IMR-90 (cell line): ENCODE results near the gene SSBP3. TPM values are rescaled to one million over a fixed set of nuclear protein-coding genes. Genes with fewer than 3 reads are reported as not detected.

ENCODE experiments used
- ATAC-seq: fragments of 200-7000 bp; cut with Tn5 transposase; 2 replicates; pipeline ENCODE4 v1.9.1; 2020; ENCODE audit warnings: low read depth, mild to moderate bottlenecking, moderate library complexity
- BruUV-seq: library from RNA; stranded (reverse); fragments of 400-500 nt; replicated peaks from 2 replicates; lab custom pipeline; 2021; lab: Mats Ljungman, UMichigan
- CTCF ChIA-PET: fragments of 300-600 bp; formaldehyde crosslinking; extraction: SDS; loops from one replicate; lab custom pipeline; 2021; ENCODE audit warnings: antibody characterized with exemption; lab: Yijun Ruan, JAX
- POLR2A ChIA-PET: fragments of 300-600 bp; sonication (Branson Sonifier 250); formaldehyde crosslinking; loops from one replicate; lab custom pipeline; 2022; ENCODE audit warnings: antibody characterized with exemption; ENCODE audit not compliant: unreplicated experiment; lab: Charles Lee
- DNase-seq: peaks from one replicate; pipeline ENCODE4 v3.0.0; 2013
- H2AFZ ChIP-seq: replicated peaks from 2 replicates; pipeline ENCODE3; 2013; ENCODE audit warnings: low read length, mild to moderate bottlenecking; ENCODE audit not compliant: poor library complexity
- H2AK5ac ChIP-seq: 2 replicates; pipeline ENCODE4 v1.6.1; 2013; ENCODE audit warnings: low read depth, low read length, inconsistent platforms
- H2AK9ac ChIP-seq: replicated peaks from 2 replicates; pipeline ENCODE3; 2013; ENCODE audit warnings: mild to moderate bottlenecking, low read depth, low read length, moderate library complexity; ENCODE audit not compliant: poor library complexity
- H2BK120ac ChIP-seq: 2 replicates; pipeline ENCODE4 v1.6.1; 2013; ENCODE audit warnings: low read depth, low read length, inconsistent platforms
- H2BK15ac ChIP-seq: 3 replicates; pipeline ENCODE4 v1.6.1; 2013; ENCODE audit warnings: low read depth, low read length, inconsistent platforms
- H2BK20ac ChIP-seq: 2 replicates; pipeline ENCODE4 v1.6.1; 2013; ENCODE audit warnings: low read depth, mild to moderate bottlenecking, inconsistent platforms, low read length, moderate library complexity
- H2BK5ac ChIP-seq: 2 replicates; pipeline ENCODE4 v1.6.1; 2013; ENCODE audit warnings: mild to moderate bottlenecking, low read depth, low read length, inconsistent platforms; ENCODE audit not compliant: poor library complexity, severe bottlenecking
- H3K14ac ChIP-seq: replicated peaks from 2 replicates; pipeline ENCODE4 v1.6.1; 2013; ENCODE audit warnings: low read depth, low read length, inconsistent platforms
- H3K18ac ChIP-seq: 2 replicates; pipeline ENCODE4 v1.6.1; 2013; ENCODE audit warnings: low read depth, low read length, control low read depth
- H3K23ac ChIP-seq: 2 replicates; pipeline ENCODE4 v1.6.1; 2013; ENCODE audit warnings: low read depth, low read length, inconsistent platforms
- H3K27ac ChIP-seq: 2 replicates; pipeline ENCODE4 v1.5.1; 2013; ENCODE audit warnings: mild to moderate bottlenecking, control low read depth, low read length; ENCODE audit not compliant: insufficient read depth
- H3K27me3 ChIP-seq: 2 replicates; pipeline ENCODE4 v1.6.1; 2013; ENCODE audit warnings: low read length; ENCODE audit not compliant: control insufficient read depth, insufficient read depth
- H3K36me3 ChIP-seq: 2 replicates; pipeline ENCODE4 v1.6.1; 2013; ENCODE audit warnings: low read length, mixed read lengths; ENCODE audit not compliant: control insufficient read depth, insufficient read depth
- H3K4ac ChIP-seq: 2 replicates; pipeline ENCODE4 v1.6.1; 2013; ENCODE audit warnings: low read depth, low read length, inconsistent platforms
- H3K4me1 ChIP-seq: 2 replicates; pipeline ENCODE4 v1.6.1; 2013; ENCODE audit warnings: low read length, mixed read lengths; ENCODE audit not compliant: control insufficient read depth, insufficient read depth
- H3K4me2 ChIP-seq: 2 replicates; pipeline ENCODE4 v1.6.1; 2013; ENCODE audit warnings: low read depth, mild to moderate bottlenecking, control low read depth, low read length, moderate library complexity
- H3K4me3 ChIP-seq: 2 replicates; pipeline ENCODE4 v1.5.1; 2013; ENCODE audit warnings: low read depth, mild to moderate bottlenecking, control low read depth, low read length, moderate library complexity; ENCODE audit not compliant: insufficient read depth
- H3K56ac ChIP-seq: 2 replicates; pipeline ENCODE4 v1.6.1; 2013; ENCODE audit warnings: low read length, inconsistent platforms; ENCODE audit not compliant: insufficient read depth; ENCODE audit errors: extremely low read depth
- H3K79me1 ChIP-seq, 2 experiments: 2 replicates each; pipeline ENCODE4 v1.6.1; 2013; ENCODE audit warnings: low read length in 2 of 2, inconsistent platforms in 1 of 2, low read depth in 1 of 2
- H3K9ac ChIP-seq: 2 replicates; pipeline ENCODE4 v1.6.1; 2013; ENCODE audit warnings: low read depth, low read length, control low read depth
- H3K9me1 ChIP-seq: 2 replicates; pipeline ENCODE4 v1.6.1; 2013; ENCODE audit warnings: low read length, inconsistent platforms; ENCODE audit not compliant: insufficient read depth
- H3K9me3 ChIP-seq: 2 replicates; pipeline ENCODE4 v1.6.1; 2013; ENCODE audit warnings: low read length; ENCODE audit not compliant: control insufficient read depth, insufficient read depth
- H4K20me1 ChIP-seq: 2 replicates; pipeline ENCODE4 v1.6.1; 2013; ENCODE audit warnings: low read length, inconsistent platforms; ENCODE audit not compliant: insufficient read depth
- H4K5ac ChIP-seq: 2 replicates; pipeline ENCODE4 v1.6.1; 2013; ENCODE audit warnings: mild to moderate bottlenecking, low read depth, low read length, control low read depth
- H4K8ac ChIP-seq, 2 experiments: 2 replicates each; pipeline ENCODE4 v1.6.1; 2013; ENCODE audit warnings: low read depth in 2 of 2, low read length in 2 of 2, control low read depth in 1 of 2, inconsistent platforms in 1 of 2
- H4K91ac ChIP-seq: 2 replicates; pipeline ENCODE4 v1.6.1; 2013; ENCODE audit warnings: low read depth, low read length, inconsistent platforms; ENCODE audit not compliant: insufficient read depth
- CHD1 ChIP-seq: IDR thresholded peaks from 2 replicates; pipeline ENCODE4 v1.6.1; 2012; ENCODE audit warnings: low read depth, low read length, improper control_type of control experiment
- MAFK ChIP-seq: IDR thresholded peaks from 2 replicates; pipeline ENCODE4 v1.6.1; 2012; ENCODE audit warnings: low read depth, low read length, improper control_type of control experiment
- NFE2L2 ChIP-seq: fragments of 150-350 bp; IDR thresholded peaks from 2 replicates; pipeline ENCODE4 v1.6.1; 2016; ENCODE audit warnings: low read depth, mild to moderate bottlenecking, low read length
- POLR2A ChIP-seq: IDR thresholded peaks from 2 replicates; pipeline ENCODE4 v1.6.1; 2012; ENCODE audit warnings: mild to moderate bottlenecking, low read depth, low read length
- RAD21 ChIP-seq: IDR thresholded peaks from 2 replicates; pipeline ENCODE4 v1.6.1; 2012; ENCODE audit warnings: low read length, improper control_type of control experiment
- WGBS, 2 experiments: methylation state at CpG; one replicate each; pipeline versions ENCODE4 v1.1.5 to v1.1.7; 2013; ENCODE audit warnings: missing lambda C conversion rate in 2 of 2; ENCODE audit not compliant: insufficient read length in 1 of 2; ENCODE audit errors: extremely low coverage in 2 of 2; 5-methylcytosine and 5-hydroxymethylcytosine counted together
- dilution Hi-C: fragments of 300-500 bp; cut with HindIII; formaldehyde crosslinking; loops from one replicate; pipeline ENCODE4 v1.14.3; 2018; ENCODE audit warnings: low sequenced_read_pairs; ENCODE audit not compliant: unreplicated experiment
- in situ Hi-C: fragments of 300-500 bp; cut with MboI; formaldehyde crosslinking; loops from 3 replicates; pipeline ENCODE4 v1.14.3; 2019; ENCODE audit warnings: low sequenced_read_pairs, inconsistent platforms, mixed read lengths
- intact Hi-C: fragments of 100-400 bp; cut with micrococcal nuclease; formaldehyde crosslinking; loops from 2 replicates; pipeline ENCODE4 v1.10.0; 2022
- polyA plus RNA-seq, 3 experiments: library from polyadenylated mRNA; depleted of rRNA; stranded (reverse); fragments of >200 nt; gene quantifications; 2 replicates each; pipeline ENCODE4 v1.2.3, GENCODE V29; 2012; ENCODE audit warnings: low replicate concordance in 1 of 3
- total RNA-seq: library from RNA; depleted of rRNA; stranded (reverse); fragments of >200 nt; gene quantifications from 2 replicates; pipeline ENCODE4 v1.2.3, GENCODE V29; 2012
- TF ChIP-seq, protein P1 (sequence below): fragments of 150-350 bp; IDR thresholded peaks from 2 replicates; pipeline ENCODE4 v1.6.1; 2017; ENCODE audit warnings: mild to moderate bottlenecking, antibody characterized with exemption, low read length, low read depth

The SSBP3 gene
- total and polyA plus RNA-seq, 2 of the 4 experiments (the other 2 are of a cell fraction): 10.9 to 39.6 TPM

- CTCF ChIA-PET: interaction anchor here (1.5 kb wide), 1 partner anchor 114 kb away, joined by 3 read pairs; no protein-coding TSS in a partner anchor
- peak overlapping the region; percentile 27; the same call in 1 of the 2 replicates for H3K23ac ChIP-seq
- H3K56ac ChIP-seq: no peak overlapping the region
- H4K8ac ChIP-seq: peak overlapping the region in 1 of 2 experiments; percentile 60; a peak in 1 of 4 replicates
- no peak overlapping the region for H2AK9ac ChIP-seq
- H2BK20ac ChIP-seq: no peak overlapping the region
- H3K9ac ChIP-seq: no peak overlapping the region
- no peaks in the 10 kb centered on the region for H3K27me3 ChIP-seq
- H3K14ac ChIP-seq: 0 out of 2 replicates have a peak overlapping the region, but pooled peaks have one; percentile 8
- peak overlapping the region; percentile 40; the same call in 1 of the 2 replicates for H2AK5ac ChIP-seq
- DNase-seq: peak; percentile 45
- H3K9me1 ChIP-seq: peaks cover 25% of the 10 kb centered on the region
- WGBS, 2 experiments: 20% methylated on average over 2 of the region's 18 CpGs; no CpG with 5 or more reads in 1 of the 2 experiments
- intact Hi-C loops (loop anchor here (10.0 kb wide), 1 partner anchor 185 kb away; the partner anchor contains the start of gene SSBP3), in situ Hi-C loops (loop anchor here (25.0 kb wide), 1 partner anchor 358 kb away; no protein-coding TSS in a partner anchor), dilution Hi-C loops (no loop called here)
- no peak overlapping the region for H2BK120ac ChIP-seq
- POLR2A ChIA-PET: interaction anchor here (0.6 kb wide), 1 partner anchor 26 kb away, joined by 8 read pairs; no protein-coding TSS in a partner anchor
- H3K4ac ChIP-seq: no peak overlapping the region
- H4K20me1 ChIP-seq: peaks cover 19% of the 10 kb centered on the region
- H3K27ac ChIP-seq: no peak overlapping the region
- H3K4me3 ChIP-seq: no peak overlapping the region
- H2BK5ac ChIP-seq: no peak overlapping the region
- H4K5ac ChIP-seq: no peak overlapping the region
- H3K79me1 ChIP-seq: peaks cover 0 to 9% of the 10 kb centered on the region in 2 experiments; a peak in 2 of 4 replicates
- no peaks in the 10 kb centered on the region for H3K9me3 ChIP-seq
- H4K91ac ChIP-seq: no peak overlapping the region
- peaks cover 40% of the 10 kb centered on the region for H3K36me3 ChIP-seq
- H2BK15ac ChIP-seq: no peak overlapping the region
- H3K18ac ChIP-seq: no peak overlapping the region
- no TSS peak for BruUV-seq
- no peak overlapping the region for H3K4me2 ChIP-seq
- H3K4me1 ChIP-seq: peaks cover 14% of the 10 kb centered on the region
- no peak for TF ChIP-seq CHD1
- no peak for TF ChIP-seq POLR2A
- TF ChIP-seq MAFK: peak; percentile 92
- TF ChIP-seq NFE2L2: no peak
- TF ChIP-seq, protein P1, sequence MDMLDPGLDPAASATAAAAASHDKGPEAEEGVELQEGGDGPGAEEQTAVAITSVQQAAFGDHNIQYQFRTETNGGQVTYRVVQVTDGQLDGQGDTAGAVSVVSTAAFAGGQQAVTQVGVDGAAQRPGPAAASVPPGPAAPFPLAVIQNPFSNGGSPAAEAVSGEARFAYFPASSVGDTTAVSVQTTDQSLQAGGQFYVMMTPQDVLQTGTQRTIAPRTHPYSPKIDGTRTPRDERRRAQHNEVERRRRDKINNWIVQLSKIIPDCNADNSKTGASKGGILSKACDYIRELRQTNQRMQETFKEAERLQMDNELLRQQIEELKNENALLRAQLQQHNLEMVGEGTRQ: peak; percentile 57
- peak; percentile 7; the same call in 1 of the 2 replicates for TF ChIP-seq RAD21
- H2AFZ ChIP-seq: peak overlapping the region; percentile 34
- peak; percentile 70 for ATAC-seq
Measured at GRCh38 chr1:54220004-54220811, 186.0 kb downstream of the SSBP3 start.
